ENCODE measurements around the gene AGBL5.
A peak's percentile ranks its signal among the peaks of the same experiment; 100 is the strongest.

The AGBL5 gene

DNA sequence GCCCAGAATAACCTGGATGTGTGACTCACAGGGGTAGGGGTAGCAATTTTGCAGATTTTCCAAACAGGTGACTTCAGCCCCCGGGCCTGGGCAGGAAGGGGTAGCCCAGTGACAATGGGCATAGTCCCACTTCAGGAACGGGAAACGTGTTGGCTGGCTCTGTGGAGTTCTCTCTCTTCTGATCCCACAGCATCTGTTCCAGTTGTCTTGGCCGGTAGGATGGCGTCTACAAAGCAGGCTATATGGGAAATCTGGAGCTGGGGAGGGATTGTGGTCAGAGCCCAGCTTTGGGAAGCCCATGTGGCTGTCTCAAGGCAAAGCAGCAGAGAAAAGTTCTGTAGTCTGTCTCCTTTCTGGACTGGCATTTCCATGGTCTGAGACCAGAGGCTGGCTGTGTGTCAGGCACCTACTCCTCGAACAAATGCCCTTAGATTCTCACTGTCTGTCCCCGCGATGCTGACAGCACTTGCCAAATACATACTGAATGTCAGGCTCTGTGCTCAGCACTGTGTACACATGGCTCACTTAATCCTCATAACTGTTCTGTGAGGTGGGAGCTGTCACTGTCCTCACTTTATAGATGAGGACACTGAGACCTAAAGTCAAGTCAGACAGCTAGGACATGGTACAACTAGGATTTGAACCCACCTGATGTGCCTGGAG is 36.6 kb upstream of the AGBL5 start:
- no peak overlapping the region for H3K4me3 ChIP-seq (ENCODE audit: low read depth, low read length)
- TF ChIP-seq, protein P1, sequence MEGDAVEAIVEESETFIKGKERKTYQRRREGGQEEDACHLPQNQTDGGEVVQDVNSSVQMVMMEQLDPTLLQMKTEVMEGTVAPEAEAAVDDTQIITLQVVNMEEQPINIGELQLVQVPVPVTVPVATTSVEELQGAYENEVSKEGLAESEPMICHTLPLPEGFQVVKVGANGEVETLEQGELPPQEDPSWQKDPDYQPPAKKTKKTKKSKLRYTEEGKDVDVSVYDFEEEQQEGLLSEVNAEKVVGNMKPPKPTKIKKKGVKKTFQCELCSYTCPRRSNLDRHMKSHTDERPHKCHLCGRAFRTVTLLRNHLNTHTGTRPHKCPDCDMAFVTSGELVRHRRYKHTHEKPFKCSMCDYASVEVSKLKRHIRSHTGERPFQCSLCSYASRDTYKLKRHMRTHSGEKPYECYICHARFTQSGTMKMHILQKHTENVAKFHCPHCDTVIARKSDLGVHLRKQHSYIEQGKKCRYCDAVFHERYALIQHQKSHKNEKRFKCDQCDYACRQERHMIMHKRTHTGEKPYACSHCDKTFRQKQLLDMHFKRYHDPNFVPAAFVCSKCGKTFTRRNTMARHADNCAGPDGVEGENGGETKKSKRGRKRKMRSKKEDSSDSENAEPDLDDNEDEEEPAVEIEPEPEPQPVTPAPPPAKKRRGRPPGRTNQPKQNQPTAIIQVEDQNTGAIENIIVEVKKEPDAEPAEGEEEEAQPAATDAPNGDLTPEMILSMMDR (IDR thresholded peaks at IDR 0.05; ENCODE audit: control insufficient read depth, extremely low read depth, insufficient read depth) = no peak
- no peak for DNase-seq (ENCODE audit: low read depth)

DNA sequence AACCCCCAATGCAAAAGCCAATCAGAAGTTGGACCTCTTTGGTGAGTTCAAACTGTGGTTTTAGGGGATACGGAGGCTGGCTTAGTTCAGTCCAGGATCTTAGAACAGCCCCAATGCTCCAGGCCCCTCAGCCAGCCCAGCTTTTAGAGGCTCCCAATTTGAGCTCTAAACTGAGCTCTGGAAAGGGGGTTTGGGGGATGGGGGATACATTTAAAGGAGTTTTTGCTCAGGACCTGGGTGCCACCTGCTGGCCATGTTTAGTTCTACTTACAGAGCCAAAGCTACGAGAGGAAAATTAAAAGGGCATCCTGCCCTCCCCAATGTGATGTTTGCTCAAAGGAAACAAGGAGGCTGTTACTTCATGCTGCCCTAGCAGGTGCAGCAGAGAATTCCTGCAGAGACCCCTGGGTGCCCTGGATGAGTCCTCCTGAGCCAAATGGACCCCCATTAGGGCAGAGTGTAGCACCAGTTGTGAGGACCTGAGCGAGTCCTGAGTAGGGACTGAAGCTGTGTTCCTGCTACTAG is 34.6 kb upstream of the AGBL5 start:
- DNase-seq (ENCODE audit: low read depth) = no peak
- TF ChIP-seq, protein P1 (IDR thresholded peaks at IDR 0.05; ENCODE audit: control insufficient read depth, extremely low read depth, insufficient read depth) = peak; percentile 66
- no peak overlapping the region for H3K4me3 ChIP-seq (ENCODE audit: low read depth, low read length)

DNA sequence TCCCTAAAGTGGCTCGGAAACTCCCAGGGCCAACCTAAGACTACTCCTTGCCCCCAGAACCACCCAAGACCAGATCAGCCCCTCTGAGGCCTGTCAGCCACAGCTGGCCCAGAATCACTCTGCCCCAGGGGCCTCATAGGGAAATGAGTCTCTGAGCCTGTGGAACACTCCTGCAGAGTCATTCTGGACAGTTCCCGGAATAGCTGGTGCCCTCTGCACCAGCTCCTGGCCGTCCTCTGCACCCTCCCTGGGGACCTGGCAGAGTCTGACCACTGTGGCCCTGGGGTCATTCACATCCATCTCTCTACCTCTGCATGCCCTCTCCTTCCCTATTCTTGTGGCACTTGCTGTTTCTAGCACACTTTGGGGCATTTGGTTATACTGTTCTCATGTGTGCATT is 33.3 kb upstream of the AGBL5 start:
- TF ChIP-seq, protein P1 (IDR thresholded peaks at IDR 0.05; ENCODE audit: control insufficient read depth, extremely low read depth, insufficient read depth) = no peak
- H3K4me3 ChIP-seq (ENCODE audit: low read depth, low read length) = no peak overlapping the region
- no peak for DNase-seq (ENCODE audit: low read depth)

DNA sequence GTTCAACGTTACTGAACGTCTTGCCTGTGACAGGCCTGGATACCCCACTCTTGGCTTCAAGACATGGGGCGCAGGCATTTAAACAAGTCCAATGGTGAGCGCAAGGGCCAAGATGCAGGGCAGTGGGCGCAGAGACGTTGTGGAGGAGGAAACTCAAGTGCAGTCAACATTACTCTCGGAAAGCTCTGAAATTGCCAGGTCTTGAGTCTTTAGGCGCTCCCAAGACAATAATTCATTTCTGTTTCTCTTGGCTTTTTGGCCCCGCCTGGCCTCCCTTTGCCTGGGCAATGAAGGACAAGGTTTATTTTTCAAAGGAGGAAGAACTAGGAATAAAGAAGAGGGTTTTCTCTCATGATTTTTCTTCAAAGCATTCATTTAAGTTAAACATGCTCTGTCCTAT is 32.0 kb upstream of the AGBL5 start:
- H3K4me3 ChIP-seq (ENCODE audit: low read depth, low read length) = no peak overlapping the region
- TF ChIP-seq, protein P1 (IDR thresholded peaks at IDR 0.05; ENCODE audit: control insufficient read depth, extremely low read depth, insufficient read depth) = no peak
- no peak for DNase-seq (ENCODE audit: low read depth)

DNA sequence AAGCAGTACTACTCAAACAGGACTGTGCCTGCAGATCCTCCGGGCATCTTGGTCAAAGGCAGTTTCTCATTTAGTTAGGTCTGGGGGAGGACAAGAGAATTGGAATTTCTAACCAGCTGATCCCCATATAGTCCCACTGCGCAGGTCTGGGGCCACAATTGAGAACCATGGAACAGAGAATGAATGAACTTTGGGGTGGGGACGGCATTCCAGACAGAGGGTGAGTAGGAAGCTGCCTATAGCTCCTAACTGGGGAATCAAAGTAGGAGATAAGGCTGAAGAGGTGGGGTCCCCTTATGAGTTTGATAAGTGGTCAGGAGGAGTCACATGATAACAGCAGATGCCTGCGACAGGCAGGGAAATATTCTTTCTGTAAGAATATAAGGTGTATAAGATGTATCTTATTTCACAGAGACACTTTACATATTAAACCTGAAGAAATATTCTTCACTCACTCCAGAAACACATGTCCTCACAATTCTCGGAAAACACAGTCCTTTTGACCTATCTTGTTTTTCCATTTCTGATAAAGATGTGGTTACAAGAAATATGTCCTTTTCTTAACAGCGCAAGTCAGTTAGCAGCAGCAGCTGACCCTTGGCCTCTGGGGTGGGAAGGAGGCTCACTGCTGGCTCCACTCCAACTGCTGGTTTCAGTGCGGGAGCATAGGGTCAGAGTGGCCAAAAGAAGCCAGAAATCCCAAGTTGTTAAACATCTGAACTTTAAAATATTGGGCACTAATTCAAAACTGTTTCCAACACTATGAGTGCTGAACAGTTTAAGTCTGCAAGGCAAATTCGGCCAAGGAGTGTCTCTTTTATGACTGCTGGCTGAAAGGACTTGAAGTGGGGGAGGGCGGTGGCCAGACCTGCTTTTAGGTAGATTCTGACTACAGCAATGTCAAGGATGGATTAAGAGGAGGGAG is 31.3 kb upstream of the AGBL5 start:
- DNase-seq (ENCODE audit: low read depth) = no peak
- TF ChIP-seq, protein P1 (IDR thresholded peaks at IDR 0.05; ENCODE audit: control insufficient read depth, extremely low read depth, insufficient read depth) = no peak
- no peak overlapping the region for H3K4me3 ChIP-seq (ENCODE audit: low read depth, low read length)

DNA sequence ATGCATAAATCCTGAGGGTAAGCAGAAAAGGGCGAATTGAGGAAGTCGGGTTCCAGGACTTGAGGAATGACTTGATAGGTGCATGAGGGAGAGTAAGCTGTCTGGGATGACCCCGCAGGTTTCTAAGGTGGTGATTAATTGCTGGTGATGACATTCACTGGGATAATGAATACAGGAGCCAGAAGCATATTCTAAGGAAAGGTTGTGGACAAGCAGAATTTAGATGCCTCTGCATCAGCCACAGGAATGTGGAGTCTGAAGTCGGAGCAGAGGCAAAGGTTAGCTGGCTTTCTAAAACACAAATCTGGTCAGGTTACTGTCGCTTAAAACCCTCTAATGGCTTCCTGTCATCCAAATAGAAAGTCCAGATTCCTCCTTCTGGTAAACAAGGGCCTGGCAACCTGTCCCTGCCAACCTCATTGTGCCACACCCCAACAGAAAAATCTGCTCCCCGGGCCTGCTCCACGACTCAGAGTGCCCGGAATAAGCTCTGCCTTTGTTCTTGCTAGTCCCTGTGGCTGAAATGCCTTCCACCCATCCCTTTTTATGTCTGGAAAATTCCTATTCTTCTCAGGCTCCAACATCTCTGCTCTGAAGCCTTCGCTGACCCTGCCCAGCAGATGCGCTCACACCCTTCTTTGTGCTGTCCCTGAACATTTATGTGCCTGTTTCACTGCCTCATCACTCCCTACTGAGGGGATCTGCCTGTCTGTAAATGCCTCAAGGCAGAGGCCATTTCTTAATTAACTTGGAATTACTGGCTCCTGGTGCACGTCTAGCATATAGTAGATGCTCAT is 30.0 kb upstream of the AGBL5 start:
- no peak overlapping the region for H3K4me3 ChIP-seq (ENCODE audit: low read depth, low read length)
- TF ChIP-seq, protein P1 (IDR thresholded peaks at IDR 0.05; ENCODE audit: control insufficient read depth, extremely low read depth, insufficient read depth) = no peak
- DNase-seq (ENCODE audit: low read depth) = no peak

Measured in LNCaP clone FGC (cell line).